CD4-positive, alpha-beta T cell treated with Interleukin-15 for 4 hours (primary cell): ENCODE results near the gene CD2BP2.
"Not testable (repeated sequence)": the region's sequence is repeated elsewhere in the genome, so short reads cannot be mapped to it uniquely, and the experiment has no call there.

Source experiments
- DNase-seq: peaks from one replicate; pipeline ENCODE4 v3.0.0-alpha.2; 2020; ENCODE audit warnings: low spot score

Gene CD2BP2

GRCh38 chr16:30358990-30359870 lies 4.1 kb upstream of the CD2BP2 start:
- DNase-seq = no peak

GRCh38 chr16:30358577-30358936 lies 3.4 kb upstream of the CD2BP2 start:
- no peak for DNase-seq

GRCh38 chr16:30357715-30358576 lies 2.8 kb upstream of the CD2BP2 start:
- DNase-seq = no peak

- no peak for DNase-seq
Measured at GRCh38 chr16:30357085-30357714, 2.1 kb upstream of the CD2BP2 start.

GRCh38 chr16:30356401-30357084 lies 1.4 kb upstream of the CD2BP2 start:
- no peak for DNase-seq

- no peak for DNase-seq
Measured at GRCh38 chr16:30355954-30356308, 823 bp upstream of the CD2BP2 start.

- no peak for DNase-seq
Measured at GRCh38 chr16:30354423-30355143, 525 bp downstream of the CD2BP2 start.

GRCh38 chr16:30353438-30354129 lies 1.5 kb downstream of the CD2BP2 start:
- no peak for DNase-seq

GRCh38 chr16:30352488-30353401 lies 2.4 kb downstream of the CD2BP2 start:
- DNase-seq = no peak

- no peak for DNase-seq
Measured at GRCh38 chr16:30351586-30352419, 3.3 kb downstream of the CD2BP2 start.

GRCh38 chr16:30351001-30351441 lies 4.1 kb downstream of the CD2BP2 start:
- no peak for DNase-seq

- DNase-seq = peak; percentile 42
Measured at GRCh38 chr16:30350134-30350871, 4.8 kb downstream of the CD2BP2 start.

GRCh38 chr16:30349675-30350074 lies 5.4 kb downstream of the CD2BP2 start:
- no peak for DNase-seq

GRCh38 chr16:30348929-30349328 lies 6.2 kb downstream of the CD2BP2 start:
- no peak for DNase-seq

GRCh38 chr16:30348113-30348512 lies 7.0 kb downstream of the CD2BP2 start:
- DNase-seq = no peak

GRCh38 chr16:30346286-30346685 lies 8.8 kb downstream of the CD2BP2 start:
- DNase-seq = no peak

GRCh38 chr16:30343491-30343820 lies 11.7 kb downstream of the CD2BP2 start:
- DNase-seq = not testable (repeated sequence)
